IMR-90 (cell line): ENCODE data around the gene DAND5. TPM values are rescaled to one million over a fixed set of nuclear protein-coding genes. Genes with fewer than 3 reads are reported as not detected.

ENCODE experiments used
- ATAC-seq: fragments of 200-7000 bp; cut with Tn5 transposase; 2 replicates; pipeline ENCODE4 v1.9.1; 2020; ENCODE audit warnings: low read depth, mild to moderate bottlenecking, moderate library complexity
- BruUV-seq: library from RNA; stranded (reverse); fragments of 400-500 nt; replicated peaks from 2 replicates; lab custom pipeline; 2021; lab: Mats Ljungman, UMichigan
- CTCF ChIA-PET: fragments of 300-600 bp; formaldehyde crosslinking; extraction: SDS; loops from one replicate; lab custom pipeline; 2021; ENCODE audit warnings: antibody characterized with exemption; lab: Yijun Ruan, JAX
- POLR2A ChIA-PET: fragments of 300-600 bp; sonication (Branson Sonifier 250); formaldehyde crosslinking; loops from one replicate; lab custom pipeline; 2022; ENCODE audit warnings: antibody characterized with exemption; ENCODE audit not compliant: unreplicated experiment; lab: Charles Lee
- DNase-seq: peaks from one replicate; pipeline ENCODE4 v3.0.0; 2013
- H2AFZ ChIP-seq: replicated peaks from 2 replicates; pipeline ENCODE3; 2013; ENCODE audit warnings: low read length, mild to moderate bottlenecking; ENCODE audit not compliant: poor library complexity
- H2AK5ac ChIP-seq: 2 replicates; pipeline ENCODE4 v1.6.1; 2013; ENCODE audit warnings: low read depth, low read length, inconsistent platforms
- H2AK9ac ChIP-seq: replicated peaks from 2 replicates; pipeline ENCODE3; 2013; ENCODE audit warnings: mild to moderate bottlenecking, low read depth, low read length, moderate library complexity; ENCODE audit not compliant: poor library complexity
- H2BK120ac ChIP-seq: 2 replicates; pipeline ENCODE4 v1.6.1; 2013; ENCODE audit warnings: low read depth, low read length, inconsistent platforms
- H2BK15ac ChIP-seq: 3 replicates; pipeline ENCODE4 v1.6.1; 2013; ENCODE audit warnings: low read depth, low read length, inconsistent platforms
- H2BK20ac ChIP-seq: 2 replicates; pipeline ENCODE4 v1.6.1; 2013; ENCODE audit warnings: low read depth, mild to moderate bottlenecking, inconsistent platforms, low read length, moderate library complexity
- H2BK5ac ChIP-seq: 2 replicates; pipeline ENCODE4 v1.6.1; 2013; ENCODE audit warnings: mild to moderate bottlenecking, low read depth, low read length, inconsistent platforms; ENCODE audit not compliant: poor library complexity, severe bottlenecking
- H3K14ac ChIP-seq: replicated peaks from 2 replicates; pipeline ENCODE4 v1.6.1; 2013; ENCODE audit warnings: low read depth, low read length, inconsistent platforms
- H3K18ac ChIP-seq: 2 replicates; pipeline ENCODE4 v1.6.1; 2013; ENCODE audit warnings: low read depth, low read length, control low read depth
- H3K23ac ChIP-seq: 2 replicates; pipeline ENCODE4 v1.6.1; 2013; ENCODE audit warnings: low read depth, low read length, inconsistent platforms
- H3K27ac ChIP-seq: 2 replicates; pipeline ENCODE4 v1.5.1; 2013; ENCODE audit warnings: mild to moderate bottlenecking, control low read depth, low read length; ENCODE audit not compliant: insufficient read depth
- H3K27me3 ChIP-seq: 2 replicates; pipeline ENCODE4 v1.6.1; 2013; ENCODE audit warnings: low read length; ENCODE audit not compliant: control insufficient read depth, insufficient read depth
- H3K36me3 ChIP-seq: 2 replicates; pipeline ENCODE4 v1.6.1; 2013; ENCODE audit warnings: low read length, mixed read lengths; ENCODE audit not compliant: control insufficient read depth, insufficient read depth
- H3K4ac ChIP-seq: 2 replicates; pipeline ENCODE4 v1.6.1; 2013; ENCODE audit warnings: low read depth, low read length, inconsistent platforms
- H3K4me1 ChIP-seq: 2 replicates; pipeline ENCODE4 v1.6.1; 2013; ENCODE audit warnings: low read length, mixed read lengths; ENCODE audit not compliant: control insufficient read depth, insufficient read depth
- H3K4me2 ChIP-seq: 2 replicates; pipeline ENCODE4 v1.6.1; 2013; ENCODE audit warnings: low read depth, mild to moderate bottlenecking, control low read depth, low read length, moderate library complexity
- H3K4me3 ChIP-seq: 2 replicates; pipeline ENCODE4 v1.5.1; 2013; ENCODE audit warnings: low read depth, mild to moderate bottlenecking, control low read depth, low read length, moderate library complexity; ENCODE audit not compliant: insufficient read depth
- H3K56ac ChIP-seq: 2 replicates; pipeline ENCODE4 v1.6.1; 2013; ENCODE audit warnings: low read length, inconsistent platforms; ENCODE audit not compliant: insufficient read depth; ENCODE audit errors: extremely low read depth
- H3K79me1 ChIP-seq, 2 experiments: 2 replicates each; pipeline ENCODE4 v1.6.1; 2013; ENCODE audit warnings: low read length in 2 of 2, inconsistent platforms in 1 of 2, low read depth in 1 of 2
- H3K9ac ChIP-seq: 2 replicates; pipeline ENCODE4 v1.6.1; 2013; ENCODE audit warnings: low read depth, low read length, control low read depth
- H3K9me1 ChIP-seq: 2 replicates; pipeline ENCODE4 v1.6.1; 2013; ENCODE audit warnings: low read length, inconsistent platforms; ENCODE audit not compliant: insufficient read depth
- H3K9me3 ChIP-seq: 2 replicates; pipeline ENCODE4 v1.6.1; 2013; ENCODE audit warnings: low read length; ENCODE audit not compliant: control insufficient read depth, insufficient read depth
- H4K20me1 ChIP-seq: 2 replicates; pipeline ENCODE4 v1.6.1; 2013; ENCODE audit warnings: low read length, inconsistent platforms; ENCODE audit not compliant: insufficient read depth
- H4K5ac ChIP-seq: 2 replicates; pipeline ENCODE4 v1.6.1; 2013; ENCODE audit warnings: mild to moderate bottlenecking, low read depth, low read length, control low read depth
- H4K8ac ChIP-seq, 2 experiments: 2 replicates each; pipeline ENCODE4 v1.6.1; 2013; ENCODE audit warnings: low read depth in 2 of 2, low read length in 2 of 2, control low read depth in 1 of 2, inconsistent platforms in 1 of 2
- H4K91ac ChIP-seq: 2 replicates; pipeline ENCODE4 v1.6.1; 2013; ENCODE audit warnings: low read depth, low read length, inconsistent platforms; ENCODE audit not compliant: insufficient read depth
- BHLHE40 ChIP-seq: fragments of 150-350 bp; IDR thresholded peaks from 2 replicates; pipeline ENCODE4 v1.6.1; 2016; ENCODE audit warnings: mild to moderate bottlenecking, low read depth, low read length
- CEBPB ChIP-seq: IDR thresholded peaks from 2 replicates; pipeline ENCODE4 v1.6.1; 2012; ENCODE audit warnings: low read depth, low read length, improper control_type of control experiment
- CTCF ChIP-seq: conservative IDR thresholded peaks from 2 replicates; pipeline ENCODE4 v1.5.1; 2012; ENCODE audit warnings: mild to moderate bottlenecking, low read depth, low read length, improper control_type of control experiment
- ELK1 ChIP-seq: fragments of 150-350 bp; IDR thresholded peaks from 2 replicates; pipeline ENCODE4 v1.6.1; 2016; ENCODE audit warnings: low read depth, mild to moderate bottlenecking, low read length, moderate library complexity, borderline replicate concordance
- FOS ChIP-seq: fragments of 150-350 bp; IDR thresholded peaks from 2 replicates; pipeline ENCODE4 v1.6.1; 2016; ENCODE audit warnings: low read depth, low read length
- MAFK ChIP-seq: IDR thresholded peaks from 2 replicates; pipeline ENCODE4 v1.6.1; 2012; ENCODE audit warnings: low read depth, low read length, improper control_type of control experiment
- MAZ ChIP-seq: IDR thresholded peaks from 2 replicates; pipeline ENCODE4 v1.6.1; 2012; ENCODE audit warnings: low read depth, mild to moderate bottlenecking, low read length, improper control_type of control experiment, moderate library complexity, borderline replicate concordance
- MXI1 ChIP-seq: IDR thresholded peaks from 2 replicates; pipeline ENCODE4 v1.6.1; 2012; ENCODE audit warnings: low read depth, mild to moderate bottlenecking, low read length, moderate library complexity, borderline replicate concordance
- NFE2L2 ChIP-seq: fragments of 150-350 bp; IDR thresholded peaks from 2 replicates; pipeline ENCODE4 v1.6.1; 2016; ENCODE audit warnings: low read depth, mild to moderate bottlenecking, low read length
- POLR2A ChIP-seq: IDR thresholded peaks from 2 replicates; pipeline ENCODE4 v1.6.1; 2012; ENCODE audit warnings: mild to moderate bottlenecking, low read depth, low read length
- RAD21 ChIP-seq: IDR thresholded peaks from 2 replicates; pipeline ENCODE4 v1.6.1; 2012; ENCODE audit warnings: low read length, improper control_type of control experiment
- RCOR1 ChIP-seq: IDR thresholded peaks from 2 replicates; pipeline ENCODE4 v1.6.1; 2012; ENCODE audit warnings: mild to moderate bottlenecking, low read length, improper control_type of control experiment; ENCODE audit not compliant: insufficient replicate concordance
- RFX5 ChIP-seq: IDR thresholded peaks from 2 replicates; pipeline ENCODE4 v1.8.0; 2012; ENCODE audit warnings: low read depth, mild to moderate bottlenecking, low read length, moderate library complexity
- SMC3 ChIP-seq: fragments of 150-350 bp; IDR thresholded peaks from 2 replicates; pipeline ENCODE4 v1.6.1; 2016; ENCODE audit warnings: low read depth, mild to moderate bottlenecking, antibody characterized with exemption, low read length, moderate library complexity
- whole genome bisulfite sequencing, 2 experiments: methylation state at CpG; one replicate each; pipeline versions ENCODE4 v1.1.5 to v1.1.7; 2013; ENCODE audit warnings: missing lambda C conversion rate in 2 of 2; ENCODE audit not compliant: insufficient read length in 1 of 2; ENCODE audit errors: extremely low coverage in 2 of 2; 5-methylcytosine and 5-hydroxymethylcytosine counted together
- dilution Hi-C: fragments of 300-500 bp; cut with HindIII; formaldehyde crosslinking; loops from one replicate; pipeline ENCODE4 v1.14.3; 2018; ENCODE audit warnings: low sequenced_read_pairs; ENCODE audit not compliant: unreplicated experiment
- in situ Hi-C: fragments of 300-500 bp; cut with MboI; formaldehyde crosslinking; loops from 3 replicates; pipeline ENCODE4 v1.14.3; 2019; ENCODE audit warnings: low sequenced_read_pairs, inconsistent platforms, mixed read lengths
- intact Hi-C: fragments of 100-400 bp; cut with micrococcal nuclease; formaldehyde crosslinking; loops from 2 replicates; pipeline ENCODE4 v1.10.0; 2022
- polyA plus RNA-seq, 3 experiments: library from polyadenylated mRNA; depleted of rRNA; stranded (reverse); fragments of >200 nt; gene quantifications; 2 replicates each; pipeline ENCODE4 v1.2.3, GENCODE V29; 2012; ENCODE audit warnings: low replicate concordance in 1 of 3
- total RNA-seq: library from RNA; depleted of rRNA; stranded (reverse); fragments of >200 nt; gene quantifications from 2 replicates; pipeline ENCODE4 v1.2.3, GENCODE V29; 2012

Gene DAND5
- total and polyA plus RNA-seq, 2 of the 4 experiments (the other 2 are of a cell fraction), result 0.03 TPM; not detected in 1

DNA sequence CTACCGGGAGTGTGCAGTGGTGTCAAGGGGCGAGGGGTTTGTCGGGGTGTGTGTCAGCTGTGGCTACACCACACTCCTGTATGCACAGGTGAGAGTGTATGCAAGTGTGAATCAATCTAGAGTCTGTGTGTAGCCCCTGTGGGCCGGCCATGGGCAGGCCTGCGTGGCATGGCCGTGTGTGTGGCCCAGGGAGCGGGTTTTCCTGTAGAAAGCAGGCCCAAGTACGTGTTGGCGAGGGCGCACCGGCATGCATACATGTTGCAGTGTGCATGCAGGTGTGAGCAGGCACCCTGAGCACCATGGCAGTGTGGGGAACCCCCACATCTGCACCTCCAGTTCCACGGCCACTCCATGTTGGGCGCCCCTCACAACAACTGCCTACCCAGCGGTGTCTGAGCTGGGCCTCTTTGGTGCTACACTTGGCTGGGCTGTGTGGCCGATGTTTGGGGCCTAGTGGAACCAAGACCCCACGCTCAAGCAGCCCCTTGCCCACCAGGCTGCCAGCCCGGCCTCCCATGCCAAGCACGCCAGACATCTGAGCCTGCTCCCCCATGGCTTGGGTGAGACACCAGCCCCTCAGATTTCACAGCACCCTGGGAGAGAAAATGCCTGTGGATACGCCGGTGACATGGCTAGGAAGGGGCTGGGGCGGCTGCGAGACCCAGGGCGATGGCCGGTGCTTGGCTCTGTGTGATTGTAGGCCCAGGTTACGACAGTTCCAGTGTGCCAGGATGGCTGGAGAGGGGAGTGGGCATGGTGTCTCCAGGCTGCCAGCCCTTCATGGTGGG lies 28.0 kb downstream of the DAND5 start:
- H3K4me1 ChIP-seq, result peaks cover 22% of the 10 kb centered on the region
- H4K91ac ChIP-seq, result peak overlapping the region; percentile 1; the same call in 1 of the 2 replicates
- BruUV-seq, result no TSS peak
- H3K14ac ChIP-seq, result peak overlapping the region; percentile 27; the same call in 1 of the 2 replicates
- no peak overlapping the region for H3K18ac ChIP-seq
- no peak overlapping the region for H2BK5ac ChIP-seq
- peaks cover 17% of the 10 kb centered on the region for H3K9me1 ChIP-seq
- H3K9me3 ChIP-seq, result no peaks in the 10 kb centered on the region
- H3K79me1 ChIP-seq, result peaks cover 24 to 61% of the 10 kb centered on the region in 2 experiments
- peak overlapping the region; percentile 61; the same call in 1 of the 2 replicates for H2AK5ac ChIP-seq
- 82% methylated on average over 8 of the region's 25 CpGs; no CpG with 5 or more reads in 1 of the 2 experiments for WGBS, 2 experiments
- ATAC-seq (no peak), DNase-seq (no peak)
- H2BK20ac ChIP-seq, result no peak overlapping the region
- no peak overlapping the region; the same call in 1 of the 2 replicates for H2BK120ac ChIP-seq
- dilution Hi-C loops (no loop called here), intact Hi-C loops (loop anchor here (5.0 kb wide), 1 partner anchor 65 kb away; no protein-coding TSS in a partner anchor), in situ Hi-C loops (loop anchor here (25.0 kb wide), 1 partner anchor 740 kb away; a partner anchor contains a TSS)
- POLR2A ChIA-PET, result no interaction called here
- no peak overlapping the region for H2BK15ac ChIP-seq
- peak overlapping the region; percentile 9 for H2AFZ ChIP-seq
- peak overlapping the region; percentile 51 for H3K27ac ChIP-seq
- CTCF ChIA-PET, result interaction anchor here (0.5 to 1.1 kb wide), 3 partner anchors 16 to 64 kb away, joined by 3 to 4 read pairs (median 3); no protein-coding TSS in a partner anchor
- H3K27me3 ChIP-seq, result no peaks in the 10 kb centered on the region
- H4K5ac ChIP-seq, result peak overlapping the region; percentile 2; the same call in 1 of the 2 replicates
- H4K8ac ChIP-seq, result peak overlapping the region; percentile 30 to 43; a peak in 2 of 4 replicates
- peak overlapping the region; percentile 81 for H3K4me2 ChIP-seq
- H3K36me3 ChIP-seq, result peaks cover 15% of the 10 kb centered on the region
- peak overlapping the region; percentile 57 for H3K9ac ChIP-seq
- H3K4me3 ChIP-seq, result peak overlapping the region; percentile 93
- H3K4ac ChIP-seq, result peak overlapping the region; percentile 24
- H3K23ac ChIP-seq, result peak overlapping the region; percentile 46
- H2AK9ac ChIP-seq, result peak overlapping the region; percentile 99
- H4K20me1 ChIP-seq, result peaks cover 36% of the 10 kb centered on the region
- H3K56ac ChIP-seq, result no peak overlapping the region
- TF ChIP-seq CTCF (no peak), RCOR1 (no peak), FOS (no peak), RFX5 (no peak), CEBPB (no peak), MXI1 (no peak), BHLHE40 (no peak), MAFK (no peak), SMC3 (no peak), RAD21 (no peak), NFE2L2 (no peak), POLR2A (no peak), ELK1 (no peak), MAZ (no peak)
